ENCODE results near the gene FAM184B.

DNA sequence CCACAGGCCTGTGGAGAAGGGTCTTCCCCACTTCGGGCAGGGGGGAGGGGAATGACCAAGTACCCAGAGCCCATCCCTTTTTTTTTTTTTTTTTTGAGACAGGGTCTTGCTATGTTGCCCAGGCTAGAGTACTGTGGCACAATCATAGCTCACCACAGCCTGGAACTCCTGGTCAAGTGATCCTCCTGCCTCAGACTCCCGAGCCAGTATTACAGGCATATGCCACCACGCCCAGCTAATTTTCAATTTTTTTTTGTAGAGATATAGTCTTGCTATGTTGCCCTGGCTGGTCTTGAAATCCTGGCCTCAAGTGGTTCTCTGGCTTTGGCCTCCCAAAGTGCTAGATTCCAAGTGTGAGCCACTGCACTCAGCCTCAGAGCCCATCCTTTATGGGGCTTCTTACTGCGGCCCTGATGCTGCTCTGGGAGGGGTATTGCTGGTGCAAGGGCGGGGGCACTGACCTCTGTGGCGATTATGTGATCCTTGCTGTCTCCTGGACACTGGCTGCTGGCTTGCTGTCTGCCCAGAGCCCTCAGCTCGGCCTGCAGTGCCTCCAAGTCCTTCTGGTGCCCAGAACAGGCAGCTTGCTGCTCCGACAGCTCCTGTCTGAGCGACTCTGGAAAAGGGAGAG lies 134.1 kb downstream of the FAM184B start:
- TF ChIP-seq, protein P1, sequence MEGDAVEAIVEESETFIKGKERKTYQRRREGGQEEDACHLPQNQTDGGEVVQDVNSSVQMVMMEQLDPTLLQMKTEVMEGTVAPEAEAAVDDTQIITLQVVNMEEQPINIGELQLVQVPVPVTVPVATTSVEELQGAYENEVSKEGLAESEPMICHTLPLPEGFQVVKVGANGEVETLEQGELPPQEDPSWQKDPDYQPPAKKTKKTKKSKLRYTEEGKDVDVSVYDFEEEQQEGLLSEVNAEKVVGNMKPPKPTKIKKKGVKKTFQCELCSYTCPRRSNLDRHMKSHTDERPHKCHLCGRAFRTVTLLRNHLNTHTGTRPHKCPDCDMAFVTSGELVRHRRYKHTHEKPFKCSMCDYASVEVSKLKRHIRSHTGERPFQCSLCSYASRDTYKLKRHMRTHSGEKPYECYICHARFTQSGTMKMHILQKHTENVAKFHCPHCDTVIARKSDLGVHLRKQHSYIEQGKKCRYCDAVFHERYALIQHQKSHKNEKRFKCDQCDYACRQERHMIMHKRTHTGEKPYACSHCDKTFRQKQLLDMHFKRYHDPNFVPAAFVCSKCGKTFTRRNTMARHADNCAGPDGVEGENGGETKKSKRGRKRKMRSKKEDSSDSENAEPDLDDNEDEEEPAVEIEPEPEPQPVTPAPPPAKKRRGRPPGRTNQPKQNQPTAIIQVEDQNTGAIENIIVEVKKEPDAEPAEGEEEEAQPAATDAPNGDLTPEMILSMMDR (IDR thresholded peaks at IDR 0.05; ENCODE audit: low read length): no peak
- no peak for TF ChIP-seq EZH2 (optimal IDR thresholded peaks at IDR 0.05; ENCODE audit: low read depth, low read length)
- no peak for TF ChIP-seq EZH2phosphoT487 (IDR thresholded peaks at IDR 0.05; ENCODE audit: low read length)
